ENCODE results near the gene VPS11. TPM values are rescaled to one million over a fixed set of nuclear protein-coding genes. Genes with fewer than 3 reads are reported as not detected.

VPS11 gene
- total RNA-seq, 2 experiments from 2014 or later, result 23.3 to 32.2 TPM

- H3K4me3 ChIP-seq (ENCODE audit: low read depth, low read length, poor library complexity, severe bottlenecking), result no peak overlapping the region
- H3K79me2 ChIP-seq (ENCODE audit: insufficient read depth, low read depth, low read length), result no peaks in the 10 kb centered on the region
- H3K4me1 ChIP-seq (ENCODE audit: insufficient read depth, low read length, poor library complexity, severe bottlenecking), result no peaks in the 10 kb centered on the region
- H3K4me2 ChIP-seq (ENCODE audit: low read length), result no peak overlapping the region
- TF ChIP-seq EZH2phosphoT487 (IDR thresholded peaks at IDR 0.05; ENCODE audit: borderline replicate concordance, low read depth, low read length), result no peak
- TF ChIP-seq CTCF (conservative IDR thresholded peaks at IDR 0.05; ENCODE audit: low read length), result no peak
- no peak overlapping the region for H3K27ac ChIP-seq (ENCODE audit: low read depth, low read length, poor library complexity, severe bottlenecking)
- no peaks in the 10 kb centered on the region for H3K9me2 ChIP-seq (ENCODE audit: insufficient read depth, low read length)
- ChIA-PET CTCF (ENCODE audit: unreplicated experiment) (interaction anchor here (0.6 kb wide), 1 partner anchor 49 kb away, joined by 3 read pairs; no protein-coding TSS in a partner anchor), POLR2A (no interaction called here)
- intact Hi-C loops (cut with micrococcal nuclease; ENCODE audit: unreplicated experiment), result no loop called here
- H3K36me3 ChIP-seq (ENCODE audit: insufficient read depth, low read length), result peaks cover 68% of the 10 kb centered on the region
- H2AFZ ChIP-seq (ENCODE audit: low read length), result no peak overlapping the region
- H4K20me1 ChIP-seq (ENCODE audit: insufficient read depth, low read length), result no peaks in the 10 kb centered on the region
- no peak for DNase-seq (ENCODE audit: low spot score)
- no TSS peak for BruUV-seq (replicated peaks)
- no peaks in the 10 kb centered on the region for H3K9me3 ChIP-seq (ENCODE audit: low read length)
Measured at GRCh38 chr11:119046489-119046888, 21.1 kb upstream of the VPS11 start.

- Histone ChIP-seq H3K36me3 (ENCODE audit: insufficient read depth, low read length) (peaks cover 75% of the 10 kb centered on the region), H3K27ac (ENCODE audit: low read depth, low read length, poor library complexity, severe bottlenecking) (no peak overlapping the region), H2AFZ (ENCODE audit: low read length) (no peak overlapping the region), H3K9me3 (ENCODE audit: low read length) (no peaks in the 10 kb centered on the region), H3K4me3 (ENCODE audit: low read depth, low read length, poor library complexity, severe bottlenecking) (no peak overlapping the region), H3K9me2 (ENCODE audit: insufficient read depth, low read length) (no peaks in the 10 kb centered on the region), H3K4me1 (ENCODE audit: insufficient read depth, low read length, poor library complexity, severe bottlenecking) (no peaks in the 10 kb centered on the region), H3K4me2 (ENCODE audit: low read length) (no peak overlapping the region), H4K20me1 (ENCODE audit: insufficient read depth, low read length) (no peaks in the 10 kb centered on the region), H3K79me2 (ENCODE audit: insufficient read depth, low read depth, low read length) (no peaks in the 10 kb centered on the region)
- no peak for DNase-seq (ENCODE audit: low spot score)
- intact Hi-C loops (cut with micrococcal nuclease; ENCODE audit: unreplicated experiment), result no loop called here
- TF ChIP-seq CTCF (conservative IDR thresholded peaks at IDR 0.05; ENCODE audit: low read length) (no peak), EZH2phosphoT487 (IDR thresholded peaks at IDR 0.05; ENCODE audit: borderline replicate concordance, low read depth, low read length) (no peak)
- POLR2A ChIA-PET, result interaction anchor here (0.7 to 1.3 kb wide), 3 partner anchors 20 to 401 kb away, joined by 3 read pairs; partner anchors contain the start of gene VPS11
- BruUV-seq (replicated peaks), result no TSS peak
- CTCF ChIA-PET (ENCODE audit: unreplicated experiment), result interaction anchor here (1.1 kb wide), 1 partner anchor 18 kb away, joined by 4 read pairs; no protein-coding TSS in a partner anchor
Measured at GRCh38 chr11:119047205-119047604, 20.4 kb upstream of the VPS11 start.

GRCh38 chr11:119048644-119049043, 19.0 kb upstream of the VPS11 start:
- TF ChIP-seq EZH2phosphoT487 (IDR thresholded peaks at IDR 0.05; ENCODE audit: borderline replicate concordance, low read depth, low read length), result no peak
- TF ChIP-seq CTCF (conservative IDR thresholded peaks at IDR 0.05; ENCODE audit: low read length), result no peak
- Histone ChIP-seq H4K20me1 (ENCODE audit: insufficient read depth, low read length) (no peaks in the 10 kb centered on the region), H3K9me3 (ENCODE audit: low read length) (no peaks in the 10 kb centered on the region), H3K27ac (ENCODE audit: low read depth, low read length, poor library complexity, severe bottlenecking) (no peak overlapping the region), H3K4me2 (ENCODE audit: low read length) (no peak overlapping the region), H3K79me2 (ENCODE audit: insufficient read depth, low read depth, low read length) (no peaks in the 10 kb centered on the region), H3K36me3 (ENCODE audit: insufficient read depth, low read length) (peaks cover 90% of the 10 kb centered on the region), H3K9me2 (ENCODE audit: insufficient read depth, low read length) (no peaks in the 10 kb centered on the region), H3K4me1 (ENCODE audit: insufficient read depth, low read length, poor library complexity, severe bottlenecking) (no peaks in the 10 kb centered on the region), H3K4me3 (ENCODE audit: low read depth, low read length, poor library complexity, severe bottlenecking) (no peak overlapping the region), H2AFZ (ENCODE audit: low read length) (no peak overlapping the region)
- no peak for DNase-seq (ENCODE audit: low spot score)
- ChIA-PET CTCF (ENCODE audit: unreplicated experiment) (no interaction called here), POLR2A (interaction anchor here (1.3 kb wide), 1 partner anchor 8 kb away, joined by 6 read pairs; no protein-coding TSS in a partner anchor)
- intact Hi-C loops (cut with micrococcal nuclease; ENCODE audit: unreplicated experiment), result no loop called here
- no TSS peak for BruUV-seq (replicated peaks)

All from OCI-LY7 (cell line).